CD4-positive, alpha-beta T cell (primary cell): Measurements from ENCODE around the gene FMNL1. TPM values are rescaled to one million over a fixed set of nuclear protein-coding genes. Genes with fewer than 3 reads are reported as not detected.
"Not testable (repeated sequence)": the region's sequence is repeated elsewhere in the genome, so short reads cannot be mapped to it uniquely, and the experiment has no call there.

Source experiments
- ATAC-seq: fragments of 200-7000 bp; cut with Tn5 transposase; one replicate; pipeline ENCODE4 v1.10.0; 2022; ENCODE audit warnings: mild to moderate bottlenecking; ENCODE audit not compliant: poor library complexity
- CTCF ChIA-PET: fragments of 350-600 bp; sonication (Branson Sonifier 250); formaldehyde crosslinking; loops from one replicate; lab custom pipeline; 2021; ENCODE audit warnings: antibody characterized with exemption, inconsistent platforms; lab: Charles Lee
- POLR2A ChIA-PET: fragments of 350-600 bp; sonication (Branson Sonifier 250); formaldehyde crosslinking; loops from one replicate; lab custom pipeline; 2021; ENCODE audit warnings: antibody characterized with exemption, inconsistent platforms; lab: Charles Lee
- DNase-seq, 14 experiments: peaks; one replicate each; pipeline ENCODE4 v3.0.0-alpha.2; 2013 to 2020; ENCODE audit warnings: mixed read lengths in 2 of 14
- H3K27ac ChIP-seq, 2 donors: one replicate each; pipeline versions ENCODE4 v1.5.1 to v1.7.0; 2013; ENCODE audit warnings: low read length in 2 of 2, low read depth in 1 of 2, mild to moderate bottlenecking in 1 of 2
- H3K27me3 ChIP-seq, 2 experiments: 1 replicate in 1 of 2; 2 replicates in 1 of 2; pipeline versions ENCODE4 v1.6.1 to v1.7.0; 2013; ENCODE audit warnings: low read length in 2 of 2, control low read depth in 1 of 2, mild to moderate bottlenecking in 1 of 2, moderate library complexity in 1 of 2; ENCODE audit not compliant: insufficient read depth in 2 of 2, control insufficient read depth in 1 of 2
- H3K36me3 ChIP-seq: one replicate; pipeline ENCODE4 v1.6.1; 2013; ENCODE audit warnings: low read length, control low read depth; ENCODE audit not compliant: insufficient read depth
- H3K4me1 ChIP-seq: one replicate; pipeline ENCODE4 v1.6.1; 2013; ENCODE audit warnings: low read length, control low read depth; ENCODE audit not compliant: insufficient read depth
- H3K4me3 ChIP-seq: one replicate; pipeline ENCODE4 v1.5.1; 2013; ENCODE audit warnings: mild to moderate bottlenecking, low read length, moderate library complexity
- H3K9me3 ChIP-seq, 2 experiments: 1 replicate in 1 of 2; 2 replicates in 1 of 2; pipeline versions ENCODE4 v1.6.1 to v1.7.0; 2013; ENCODE audit warnings: low read length in 2 of 2, mild to moderate bottlenecking in 2 of 2, control low read depth in 1 of 2, moderate library complexity in 1 of 2; ENCODE audit not compliant: control insufficient read depth in 1 of 2, insufficient read depth in 1 of 2
- H3K27ac Mint-ChIP-seq: one replicate; pipeline ENCODE4 v1.8.0; 2020; ENCODE audit warnings: mixed read lengths
- H3K27me3 Mint-ChIP-seq: one replicate; pipeline ENCODE4 v1.8.0; 2021; ENCODE audit warnings: mixed read lengths
- H3K36me3 Mint-ChIP-seq: one replicate; pipeline ENCODE4 v1.8.0; 2021; ENCODE audit warnings: low read depth, mixed read lengths
- H3K4me1 Mint-ChIP-seq: one replicate; pipeline ENCODE4 v1.8.0; 2021; ENCODE audit warnings: low read depth, mixed read lengths
- H3K4me3 Mint-ChIP-seq: one replicate; pipeline ENCODE4 v1.8.0; 2020; ENCODE audit warnings: mild to moderate bottlenecking, mixed read lengths
- H3K9me3 Mint-ChIP-seq: one replicate; pipeline ENCODE4 v1.8.0; 2020; ENCODE audit warnings: mixed read lengths
- intact Hi-C, 2 experiments: fragments of 100-400 bp; cut with DNase I in 1 of 2; cut with micrococcal nuclease in 1 of 2; formaldehyde crosslinking; loops; one replicate each; pipeline versions ENCODE4 v1.15.1 to v1.9.0; 2023 to 2025; cut with DNase I, micrococcal nuclease
- total RNA-seq, 174 experiments: library from RNA in 2 of 174; stranded (reverse) in 2 of 174; gene quantifications; one replicate each; pipeline ENCODE4 v1.2.3 and lab custom pipeline; 2021 to 2026
- TF ChIP-seq, protein P1 (sequence below): fragments of 200-600 bp; IDR thresholded peaks from one replicate; pipeline ENCODE4 v1.8.0; 2022; ENCODE audit warnings: antibody characterized with exemption, mild to moderate bottlenecking

Gene FMNL1
- total RNA-seq, 2 experiments from 2014 or later, result 378 to 387 TPM

DNA sequence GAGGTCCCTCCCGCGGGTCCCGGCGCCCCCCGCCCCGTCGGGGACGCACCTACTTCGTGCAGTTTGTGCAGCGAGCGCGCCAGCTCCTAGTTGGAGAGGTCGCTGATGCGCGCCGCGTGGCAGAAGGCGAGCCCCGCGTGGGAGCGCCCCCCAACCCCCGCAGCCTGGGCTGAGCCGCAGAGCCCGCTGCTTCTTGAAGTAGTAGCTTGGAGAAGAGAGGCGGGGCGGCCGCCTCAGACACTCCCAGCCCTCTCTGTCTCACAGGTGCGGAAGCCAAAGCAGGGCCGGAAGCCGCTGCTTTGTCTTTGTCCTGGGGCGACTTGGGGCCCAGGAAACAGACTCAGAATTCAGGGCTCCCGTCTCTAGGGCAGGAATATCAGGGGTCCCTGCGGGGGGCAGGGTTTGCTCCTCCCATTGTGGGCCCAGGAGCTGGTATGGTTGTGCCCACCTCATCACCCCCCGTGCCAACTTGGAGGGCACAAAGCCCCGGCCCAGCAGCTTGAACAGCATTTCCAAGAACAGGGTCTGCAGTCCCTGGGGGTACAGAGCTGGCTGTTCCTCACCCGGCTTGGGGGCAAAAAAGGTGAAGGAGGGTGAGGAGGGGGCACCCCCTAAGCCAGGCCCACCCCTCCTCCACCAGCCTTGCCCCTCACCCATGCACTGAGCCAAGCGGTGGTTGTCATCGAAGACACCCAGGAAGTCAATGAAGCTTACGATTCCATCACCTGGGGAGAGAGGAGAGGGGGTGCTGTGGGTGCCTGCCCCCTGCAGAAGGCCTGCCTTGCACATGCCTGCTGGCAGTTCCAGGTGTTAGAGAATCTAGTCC is 26.7 kb downstream of the FMNL1 start:
- H3K4me3 ChIP-seq, result peak overlapping the region; percentile 75
- CTCF ChIA-PET, result interaction anchor here (1.0 to 2.9 kb wide), 8 partner anchors 9 to 137 kb away, joined by 3 to 15 read pairs (median 10); partner anchors contain the start of gene ACBD4

DNA sequence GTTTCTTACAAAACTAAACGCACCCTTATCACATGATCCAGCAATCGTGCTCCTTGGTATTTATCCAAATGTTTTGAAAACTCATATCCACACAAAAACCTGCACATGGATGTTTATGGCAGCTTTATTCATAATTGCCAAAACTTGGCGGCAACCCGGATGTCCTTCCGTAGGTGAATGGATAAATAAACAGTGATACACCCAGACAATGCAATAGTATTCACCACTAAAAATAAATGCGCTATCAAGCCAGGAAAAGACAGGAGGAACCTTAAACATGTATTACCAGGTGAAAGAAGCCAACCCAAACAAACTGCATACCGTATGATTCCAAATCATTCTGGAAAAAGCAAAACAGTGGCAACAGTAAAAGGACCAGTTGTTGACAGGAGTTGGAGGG is 30.2 kb downstream of the FMNL1 start:
- H3K36me3 ChIP-seq, result peaks cover 24% of the 10 kb centered on the region
- H3K9me3 Mint-ChIP-seq, result no peaks in the 10 kb centered on the region
- no peak for ATAC-seq

More for the DNA sequence above, 26.7 kb downstream of the FMNL1 start:
- Mint-ChIP-seq H3K27ac (peak overlapping the region; percentile 100), H3K27me3 (no peaks in the 10 kb centered on the region), H3K4me3 (peak overlapping the region; percentile 93), H3K36me3 (peaks cover 87% of the 10 kb centered on the region), H3K4me1 (peaks cover 75% of the 10 kb centered on the region), H3K9me3 (no peaks in the 10 kb centered on the region)
- no peaks in the 10 kb centered on the region for H3K27me3 ChIP-seq
- TF ChIP-seq, protein P1, sequence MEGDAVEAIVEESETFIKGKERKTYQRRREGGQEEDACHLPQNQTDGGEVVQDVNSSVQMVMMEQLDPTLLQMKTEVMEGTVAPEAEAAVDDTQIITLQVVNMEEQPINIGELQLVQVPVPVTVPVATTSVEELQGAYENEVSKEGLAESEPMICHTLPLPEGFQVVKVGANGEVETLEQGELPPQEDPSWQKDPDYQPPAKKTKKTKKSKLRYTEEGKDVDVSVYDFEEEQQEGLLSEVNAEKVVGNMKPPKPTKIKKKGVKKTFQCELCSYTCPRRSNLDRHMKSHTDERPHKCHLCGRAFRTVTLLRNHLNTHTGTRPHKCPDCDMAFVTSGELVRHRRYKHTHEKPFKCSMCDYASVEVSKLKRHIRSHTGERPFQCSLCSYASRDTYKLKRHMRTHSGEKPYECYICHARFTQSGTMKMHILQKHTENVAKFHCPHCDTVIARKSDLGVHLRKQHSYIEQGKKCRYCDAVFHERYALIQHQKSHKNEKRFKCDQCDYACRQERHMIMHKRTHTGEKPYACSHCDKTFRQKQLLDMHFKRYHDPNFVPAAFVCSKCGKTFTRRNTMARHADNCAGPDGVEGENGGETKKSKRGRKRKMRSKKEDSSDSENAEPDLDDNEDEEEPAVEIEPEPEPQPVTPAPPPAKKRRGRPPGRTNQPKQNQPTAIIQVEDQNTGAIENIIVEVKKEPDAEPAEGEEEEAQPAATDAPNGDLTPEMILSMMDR, result no peak
- peak overlapping the region; percentile 90 to 96 for H3K27ac ChIP-seq
- ATAC-seq (peak; percentile 74), DNase-seq (peak; percentile 74 to 93 (median 83))
- H3K36me3 ChIP-seq, result peaks cover 60% of the 10 kb centered on the region
- POLR2A ChIA-PET, result interaction anchor here (0.9 to 12.4 kb wide), 23 partner anchors 10 to 349 kb away, joined by 3 to 346 read pairs (median 7); partner anchors contain the start of genes ACBD4, EFTUD2, FMNL1 and HEXIM1
- no peaks in the 10 kb centered on the region for H3K9me3 ChIP-seq
- peaks cover 89% of the 10 kb centered on the region for H3K4me1 ChIP-seq
- intact Hi-C loops, result loop anchor here in 1 of 2 experiments (1.0 kb wide), 1 partner anchor 22 kb away; no protein-coding TSS in a partner anchor

DNA sequence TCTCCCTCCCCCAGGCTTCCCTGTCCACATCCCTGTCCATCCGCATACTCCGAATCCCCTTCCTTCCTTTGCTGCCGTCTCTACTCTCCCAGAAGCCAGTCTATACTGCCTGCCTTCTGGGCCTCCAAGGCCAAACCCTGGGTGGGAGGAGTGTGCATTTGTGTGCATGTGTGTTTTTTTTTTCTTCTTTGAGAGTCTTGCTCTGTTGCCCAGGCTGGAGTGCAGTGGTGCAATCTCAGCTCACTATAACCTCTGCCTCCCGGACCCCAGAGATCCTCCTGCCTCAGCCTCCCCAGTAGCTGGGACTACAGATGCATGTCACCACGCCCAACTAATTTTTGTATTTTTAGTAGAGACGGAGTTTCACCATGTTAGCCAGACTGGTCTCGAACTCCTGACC is 31.6 kb downstream of the FMNL1 start:
- H3K9me3 ChIP-seq, H3K4me3 ChIP-seq, H3K27ac ChIP-seq, H3K27me3 Mint-ChIP-seq, H3K4me3 Mint-ChIP-seq, ATAC-seq, H3K27me3 ChIP-seq, H3K9me3 Mint-ChIP-seq, DNase-seq, intact Hi-C loops: not testable (repeated sequence)
- H3K4me1 Mint-ChIP-seq, result peaks cover 79% of the 10 kb centered on the region
- peaks cover 23% of the 10 kb centered on the region for H3K36me3 ChIP-seq
- H3K36me3 Mint-ChIP-seq, result peaks cover 41% of the 10 kb centered on the region
- H3K4me1 ChIP-seq, result peaks cover 72% of the 10 kb centered on the region
- ChIA-PET POLR2A (interaction anchor here (1.1 to 4.3 kb wide), 2 partner anchors 28 to 34 kb away, joined by 6 to 23 read pairs; no protein-coding TSS in a partner anchor), CTCF (interaction anchor here (2.0 to 2.7 kb wide), 2 partner anchors 10 to 34 kb away, joined by 6 to 10 read pairs; no protein-coding TSS in a partner anchor)
- H3K27ac Mint-ChIP-seq, result peak overlapping the region; percentile 100

More for the DNA sequence above, 30.2 kb downstream of the FMNL1 start:
- TF ChIP-seq, protein P1, result no peak
- ChIA-PET CTCF (no interaction called here), POLR2A (no interaction called here)
- peaks cover 80% of the 10 kb centered on the region for H3K4me1 Mint-ChIP-seq
- intact Hi-C loops, result no loop called here
- H3K9me3 ChIP-seq, result no peaks in the 10 kb centered on the region
- H3K27ac ChIP-seq, result no peak overlapping the region
- peak overlapping the region; percentile 100 for H3K27ac Mint-ChIP-seq
- H3K27me3 Mint-ChIP-seq, result no peaks in the 10 kb centered on the region
- no peak overlapping the region for H3K4me3 ChIP-seq
- H3K36me3 Mint-ChIP-seq, result peaks cover 54% of the 10 kb centered on the region
- H3K4me1 ChIP-seq, result peaks cover 81% of the 10 kb centered on the region
- no peaks in the 10 kb centered on the region for H3K27me3 ChIP-seq
- no peak overlapping the region for H3K4me3 Mint-ChIP-seq
- DNase-seq, result no peak
